SK-N-SH (cell line): ENCODE data around the gene CACNA1G. TPM values are rescaled to one million over a fixed set of nuclear protein-coding genes. Genes with fewer than 3 reads are reported as not detected.

Experiments
- CTCF ChIA-PET: fragments of 300-600, 350-600 bp; formaldehyde crosslinking; extraction: SDS; loops from one replicate; lab custom pipeline; 2021; lab: Yijun Ruan, JAX
- POLR2A ChIA-PET: fragments of 350-600 bp; sonication (Branson Sonifier 250); formaldehyde crosslinking; extraction: SDS; loops from one replicate; lab custom pipeline; 2020; ENCODE audit warnings: antibody characterized with exemption, inconsistent platforms; lab: Yijun Ruan, JAX
- DNase-seq: peaks from one replicate; pipeline ENCODE4 v3.0.0; 2012
- H2AFZ ChIP-seq: fragments of 200-600 bp; sonication (generic); 2 replicates; pipeline ENCODE4 v1.8.1; 2016; ENCODE audit warnings: antibody characterized with exemption, mild to moderate bottlenecking, low read depth
- H3F3A ChIP-seq: fragments of 200-600 bp; sonication (generic); replicated peaks from 2 replicates; pipeline ENCODE3; 2016; ENCODE audit warnings: antibody characterized with exemption, mild to moderate bottlenecking; ENCODE audit not compliant: insufficient read depth
- H3K27ac ChIP-seq, 2 experiments: fragments of 200-500 bp in 1 of 2; fragments of 200-600 bp in 1 of 2; sonication (Bioruptor generic) in 1 of 2; sonication (generic), shearing (Covaris generic) in 1 of 2; 2 replicates each; pipeline versions ENCODE4 v1.5.1 to v1.6.1; 2014 to 2016; ENCODE audit warnings: low read depth in 2 of 2, inconsistent platforms in 1 of 2, low read length in 1 of 2, mild to moderate bottlenecking in 1 of 2, mixed read lengths in 1 of 2
- H3K27me3 ChIP-seq: fragments of 200-600 bp; sonication (generic), shearing (Covaris generic); 2 replicates; pipeline ENCODE4 v1.6.1; 2016; ENCODE audit warnings: mixed run types; ENCODE audit not compliant: insufficient read depth
- H3K36me3 ChIP-seq, 2 experiments: fragments of 200-500 bp in 1 of 2; fragments of 200-600 bp in 1 of 2; sonication (Bioruptor generic) in 1 of 2; sonication (generic) in 1 of 2; replicated peaks in 1 of 2; 2 replicates each; pipeline versions ENCODE3 to v1.5.1; 2014 to 2016; ENCODE audit warnings: low read length in 1 of 2, mild to moderate bottlenecking in 1 of 2; ENCODE audit not compliant: insufficient read depth in 2 of 2, control insufficient read depth in 1 of 2
- H3K4me1 ChIP-seq, 2 experiments: fragments of 200-500 bp in 1 of 2; fragments of 200-600 bp in 1 of 2; sonication (Bioruptor generic) in 1 of 2; sonication (generic), shearing (Covaris generic) in 1 of 2; 2 replicates each; pipeline versions ENCODE4 v1.5.1 to v1.6.1; 2014 to 2016; ENCODE audit warnings: low read depth in 1 of 2, low read length in 1 of 2, mixed run types in 1 of 2; ENCODE audit not compliant: insufficient read depth in 2 of 2, control insufficient read depth in 1 of 2
- H3K4me2 ChIP-seq: fragments of 200-600 bp; sonication (generic), shearing (Covaris generic); 2 replicates; pipeline ENCODE4 v1.6.1; 2017; ENCODE audit warnings: mixed run types
- H3K4me3 ChIP-seq, 2 experiments: fragments of 200-500 bp in 1 of 2; fragments of 200-600 bp in 1 of 2; sonication (Bioruptor generic) in 1 of 2; sonication (generic), shearing (Covaris generic) in 1 of 2; 2 replicates each; pipeline versions ENCODE4 v1.5.1 to v1.8.1; 2014 to 2016; ENCODE audit warnings: low read depth in 2 of 2, inconsistent platforms in 1 of 2, low read length in 1 of 2, mild to moderate bottlenecking in 1 of 2, mixed read lengths in 1 of 2, moderate library complexity in 1 of 2
- H3K79me2 ChIP-seq: fragments of 200-600 bp; sonication (generic); 2 replicates; pipeline ENCODE4 v1.8.1; 2017; ENCODE audit warnings: mild to moderate bottlenecking; ENCODE audit not compliant: insufficient read depth
- H3K9ac ChIP-seq: fragments of 200-600 bp; sonication (generic); 2 replicates; pipeline ENCODE4 v1.6.1; 2017; ENCODE audit warnings: mixed run types
- H3K9me2 ChIP-seq: fragments of 200-600 bp; sonication (generic); 2 replicates; pipeline ENCODE4 v1.6.1; 2017; ENCODE audit warnings: mixed run types
- H3K9me3 ChIP-seq: fragments of 200-600 bp; sonication (generic); 2 replicates; pipeline ENCODE4 v1.6.1; 2017; ENCODE audit warnings: mixed run types, mild to moderate bottlenecking, moderate library complexity
- H4K20me1 ChIP-seq: fragments of 200-600 bp; sonication (generic); 2 replicates; pipeline ENCODE4 v1.6.1; 2017; ENCODE audit warnings: mild to moderate bottlenecking, mixed run types; ENCODE audit not compliant: insufficient read depth
- EP300 ChIP-seq, 2 experiments: IDR thresholded peaks; 2 replicates each; pipeline versions ENCODE4 v1.4.0 to v1.6.1; 2012; ENCODE audit warnings: borderline replicate concordance in 1 of 2, low read depth in 1 of 2, low read length in 1 of 2
- FOXM1 ChIP-seq: IDR thresholded peaks from 2 replicates; pipeline ENCODE4 v1.4.0; 2012; ENCODE audit warnings: low read depth, mild to moderate bottlenecking
- IRF3 ChIP-seq: fragments of 150-350 bp; IDR thresholded peaks from 2 replicates; pipeline ENCODE4 v1.6.1; 2016; ENCODE audit warnings: mild to moderate bottlenecking, low read depth, low read length
- MEF2A ChIP-seq: IDR thresholded peaks from 2 replicates; pipeline ENCODE4 v1.4.0; 2012; ENCODE audit warnings: low read depth, borderline replicate concordance
- MXI1 ChIP-seq: IDR thresholded peaks from 2 replicates; pipeline ENCODE4 v1.6.1; 2012; ENCODE audit warnings: mild to moderate bottlenecking, low read depth, low read length, improper control_type of control experiment
- RAD21 ChIP-seq: IDR thresholded peaks from 2 replicates; pipeline ENCODE4 v1.6.1; 2012; ENCODE audit warnings: mild to moderate bottlenecking, low read length
- TCF12 ChIP-seq: IDR thresholded peaks from 2 replicates; pipeline ENCODE4 v1.4.0; 2012
- WGBS: methylation state at CpG from one replicate; pipeline ENCODE4 v1.1.6; 2017; ENCODE audit warnings: low lambda C conversion rate; 5-methylcytosine and 5-hydroxymethylcytosine counted together
- polyA plus RNA-seq, 3 experiments: library from polyadenylated mRNA; depleted of rRNA; stranded (reverse); fragments of >200 nt; gene quantifications; 2 replicates each; pipeline ENCODE4 v1.2.3, GENCODE V29; 2012
- TF ChIP-seq, protein P1 (sequence below): IDR thresholded peaks from 2 replicates; pipeline ENCODE4 v1.4.0; 2012; ENCODE audit warnings: low read depth, borderline replicate concordance
- TF ChIP-seq, protein P2 (sequence below): IDR thresholded peaks from 2 replicates; pipeline ENCODE4; 2012

Gene CACNA1G
- polyA plus RNA-seq, 1 of the 3 experiments (the other 2 are of a cell fraction), result 0.21 TPM

DNA sequence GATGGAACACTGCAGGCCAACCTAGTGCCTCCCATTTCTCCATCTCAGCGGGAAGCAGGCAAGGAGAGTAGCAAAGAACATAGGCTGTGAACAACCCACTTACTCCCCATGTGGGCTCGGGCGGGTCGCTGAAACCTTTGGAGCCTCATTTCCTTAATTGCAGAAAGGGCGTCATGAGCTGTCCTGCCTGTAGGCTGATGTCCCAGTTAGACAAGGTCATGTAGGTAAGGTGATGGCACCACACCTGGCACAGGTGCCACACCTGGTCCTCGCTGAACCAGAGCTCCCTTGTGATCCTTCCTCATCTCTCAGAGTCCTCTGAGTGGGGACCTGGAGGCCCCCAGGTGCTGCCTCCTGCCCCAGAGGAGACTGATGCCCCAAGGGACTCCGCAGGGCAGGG, 97.1 kb downstream of the CACNA1G start:
- no peak overlapping the region for H3K4me3 ChIP-seq
- no peak overlapping the region for H3K4me2 ChIP-seq
- DNase-seq, result no peak
- peaks cover 35% of the 10 kb centered on the region for H3F3A ChIP-seq
- POLR2A ChIA-PET, result no interaction called here
- TF ChIP-seq MXI1 (no peak), IRF3 (no peak), FOXM1 (no peak), TCF12 (no peak), RAD21 (no peak)
- TF ChIP-seq, protein P1, sequence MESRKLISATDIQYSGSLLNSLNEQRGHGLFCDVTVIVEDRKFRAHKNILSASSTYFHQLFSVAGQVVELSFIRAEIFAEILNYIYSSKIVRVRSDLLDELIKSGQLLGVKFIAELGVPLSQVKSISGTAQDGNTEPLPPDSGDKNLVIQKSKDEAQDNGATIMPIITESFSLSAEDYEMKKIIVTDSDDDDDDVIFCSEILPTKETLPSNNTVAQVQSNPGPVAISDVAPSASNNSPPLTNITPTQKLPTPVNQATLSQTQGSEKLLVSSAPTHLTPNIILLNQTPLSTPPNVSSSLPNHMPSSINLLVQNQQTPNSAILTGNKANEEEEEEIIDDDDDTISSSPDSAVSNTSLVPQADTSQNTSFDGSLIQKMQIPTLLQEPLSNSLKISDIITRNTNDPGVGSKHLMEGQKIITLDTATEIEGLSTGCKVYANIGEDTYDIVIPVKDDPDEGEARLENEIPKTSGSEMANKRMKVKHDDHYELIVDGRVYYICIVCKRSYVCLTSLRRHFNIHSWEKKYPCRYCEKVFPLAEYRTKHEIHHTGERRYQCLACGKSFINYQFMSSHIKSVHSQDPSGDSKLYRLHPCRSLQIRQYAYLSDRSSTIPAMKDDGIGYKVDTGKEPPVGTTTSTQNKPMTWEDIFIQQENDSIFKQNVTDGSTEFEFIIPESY, result no peak
- TF ChIP-seq, protein P2, sequence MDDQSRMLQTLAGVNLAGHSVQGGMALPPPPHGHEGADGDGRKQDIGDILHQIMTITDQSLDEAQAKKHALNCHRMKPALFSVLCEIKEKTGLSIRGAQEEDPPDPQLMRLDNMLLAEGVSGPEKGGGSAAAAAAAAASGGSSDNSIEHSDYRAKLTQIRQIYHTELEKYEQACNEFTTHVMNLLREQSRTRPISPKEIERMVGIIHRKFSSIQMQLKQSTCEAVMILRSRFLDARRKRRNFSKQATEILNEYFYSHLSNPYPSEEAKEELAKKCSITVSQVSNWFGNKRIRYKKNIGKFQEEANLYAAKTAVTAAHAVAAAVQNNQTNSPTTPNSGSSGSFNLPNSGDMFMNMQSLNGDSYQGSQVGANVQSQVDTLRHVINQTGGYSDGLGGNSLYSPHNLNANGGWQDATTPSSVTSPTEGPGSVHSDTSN, result no peak
- H3K79me2 ChIP-seq, result peaks cover 19% of the 10 kb centered on the region; the same call in 1 of the 2 replicates
- no peaks in the 10 kb centered on the region for H3K27me3 ChIP-seq
- no peak overlapping the region for H3K9ac ChIP-seq
- peaks cover 36 to 44% of the 10 kb centered on the region in 2 experiments for H3K4me1 ChIP-seq
- WGBS, result 94% methylated on average over 7 of the region's 7 CpGs
- H4K20me1 ChIP-seq, result no peaks in the 10 kb centered on the region
- H3K9me2 ChIP-seq, result no peaks in the 10 kb centered on the region
- no peak overlapping the region; a peak in 1 of 4 replicates for H3K27ac ChIP-seq
- no peaks in the 10 kb centered on the region for H3K9me3 ChIP-seq
- no peak overlapping the region for H2AFZ ChIP-seq
- CTCF ChIA-PET, result interaction anchor here (1.1 to 5.5 kb wide), 5 partner anchors 17 to 178 kb away, joined by 3 to 38 read pairs (median 6); no protein-coding TSS in a partner anchor
- H3K36me3 ChIP-seq, result peaks cover 4 to 16% of the 10 kb centered on the region in 2 experiments

- ChIA-PET CTCF (interaction anchor here (1.1 to 5.5 kb wide), 8 partner anchors 17 to 179 kb away, joined by 3 to 38 read pairs (median 6); partner anchors contain the start of gene ABCC3), POLR2A (interaction anchor here (1.3 kb wide), 1 partner anchor 49 kb away, joined by 3 read pairs; no protein-coding TSS in a partner anchor)
- 71% methylated on average over 4 of the region's 6 CpGs for WGBS
Observed at GRCh38 chr17:50658616-50659015, 98.1 kb downstream of the CACNA1G start.

More at GRCh38 chr17:50658616-50659015, 98.1 kb downstream of the CACNA1G start:
- H3K4me3 ChIP-seq, result no peak overlapping the region
- peak; percentile 76 for DNase-seq
- H3K36me3 ChIP-seq, result peaks cover 3 to 16% of the 10 kb centered on the region in 2 experiments
- no peaks in the 10 kb centered on the region for H4K20me1 ChIP-seq
- H3K4me2 ChIP-seq, result no peak overlapping the region
- H3K27ac ChIP-seq, result peak overlapping the region; percentile 77; a peak in 3 of 4 replicates
- no peak overlapping the region for H3K9ac ChIP-seq
- peaks cover 35% of the 10 kb centered on the region for H3F3A ChIP-seq
- no peaks in the 10 kb centered on the region for H3K9me2 ChIP-seq
- no peaks in the 10 kb centered on the region for H3K27me3 ChIP-seq
- H3K9me3 ChIP-seq, result no peaks in the 10 kb centered on the region
- TF ChIP-seq MEF2A (no peak), EP300 (IDR thresholded peaks at IDR 0.05; ENCODE audit: borderline replicate concordance in 1 of 2, low read depth in 1 of 2, low read length in 1 of 2) (0 out of 4 replicates have a peak, but pooled peaks of 1 of the 2 experiments have one; percentile 18)
- H3K79me2 ChIP-seq, result peaks cover 9% of the 10 kb centered on the region; the same call in 1 of the 2 replicates
- no peak overlapping the region for H2AFZ ChIP-seq
- peaks cover 39 to 44% of the 10 kb centered on the region in 2 experiments for H3K4me1 ChIP-seq
